GM18868 (cell line): ENCODE data around the gene PI16.

Experiments
- ATAC-seq: cut with Tn5 transposase; IDR thresholded peaks from one replicate; pipeline ENCODE4 v1.9.1; 2021; ENCODE audit warnings: mild to moderate bottlenecking, moderate library complexity; ENCODE audit not compliant: unreplicated experiment

PI16 gene

GRCh38 chr6:36997811-36998722 lies 43.5 kb downstream of the PI16 start:
- no peak for ATAC-seq

DNA sequence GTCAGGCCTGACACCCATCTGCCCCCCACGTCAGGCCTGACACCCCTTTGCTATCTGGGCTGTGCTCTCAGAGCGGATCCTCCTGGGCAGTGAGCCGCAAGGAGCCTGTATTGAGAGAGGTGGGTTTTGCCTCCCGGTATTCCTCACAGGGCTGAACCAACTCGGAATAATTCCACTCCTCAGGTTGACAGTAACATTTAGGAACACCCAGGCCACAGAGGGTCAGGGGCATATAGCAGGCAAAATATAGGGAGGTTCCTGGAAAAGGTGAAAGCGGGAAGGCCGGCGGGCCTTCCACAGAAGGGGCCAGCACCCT lies 44.1 kb downstream of the PI16 start:
- ATAC-seq = no peak

DNA sequence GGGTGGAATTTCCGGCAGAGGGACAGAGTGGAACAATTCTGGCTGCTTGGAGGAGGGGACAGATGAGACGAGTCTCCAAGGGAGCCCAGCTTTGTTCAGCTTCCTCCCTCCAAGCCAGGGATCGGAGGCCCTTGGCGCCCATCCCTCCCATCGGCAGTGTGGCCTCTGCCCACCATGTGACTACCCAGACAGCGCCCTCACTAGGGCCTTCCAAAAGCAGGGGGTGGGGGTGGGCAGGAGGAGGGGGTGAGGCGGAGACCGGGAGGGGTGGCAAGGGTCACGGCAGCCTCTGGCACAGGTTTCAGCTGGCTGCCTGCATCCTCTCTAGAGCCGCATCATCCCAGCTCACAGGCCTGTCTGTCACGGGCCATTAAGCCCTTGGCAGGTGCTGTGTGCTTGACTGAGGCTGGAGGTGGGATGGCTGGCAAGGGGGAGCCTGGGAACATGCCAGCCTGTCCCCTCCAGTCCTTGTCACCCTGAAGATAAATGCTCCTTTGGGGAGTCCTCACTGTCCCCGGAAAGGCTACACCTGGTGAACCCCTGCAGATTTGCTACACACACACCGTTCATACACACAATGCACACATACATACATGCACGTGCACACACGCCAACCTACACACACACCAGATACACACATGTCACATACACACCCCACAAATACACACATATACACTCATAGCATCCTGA lies 44.7 kb downstream of the PI16 start:
- ATAC-seq = no peak

DNA sequence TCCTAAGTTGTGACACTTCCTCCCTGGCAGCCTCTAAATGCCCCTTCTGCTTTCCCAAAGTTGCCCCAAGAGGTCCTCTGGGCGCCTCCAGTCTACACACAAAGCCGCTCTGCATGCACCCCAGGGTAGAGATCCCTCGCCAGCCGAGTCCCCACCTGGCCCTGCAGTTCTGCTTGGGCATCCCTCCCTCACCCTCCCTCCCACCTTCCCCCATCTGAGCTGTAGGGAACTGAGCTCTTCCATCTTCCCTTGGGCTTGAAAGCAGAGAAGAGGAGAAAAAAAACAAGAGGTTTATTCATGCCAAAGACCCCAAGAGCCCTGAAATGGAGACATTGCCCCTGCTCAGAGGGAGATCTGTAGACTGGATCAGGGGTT lies 45.2 kb downstream of the PI16 start:
- ATAC-seq = no peak

DNA sequence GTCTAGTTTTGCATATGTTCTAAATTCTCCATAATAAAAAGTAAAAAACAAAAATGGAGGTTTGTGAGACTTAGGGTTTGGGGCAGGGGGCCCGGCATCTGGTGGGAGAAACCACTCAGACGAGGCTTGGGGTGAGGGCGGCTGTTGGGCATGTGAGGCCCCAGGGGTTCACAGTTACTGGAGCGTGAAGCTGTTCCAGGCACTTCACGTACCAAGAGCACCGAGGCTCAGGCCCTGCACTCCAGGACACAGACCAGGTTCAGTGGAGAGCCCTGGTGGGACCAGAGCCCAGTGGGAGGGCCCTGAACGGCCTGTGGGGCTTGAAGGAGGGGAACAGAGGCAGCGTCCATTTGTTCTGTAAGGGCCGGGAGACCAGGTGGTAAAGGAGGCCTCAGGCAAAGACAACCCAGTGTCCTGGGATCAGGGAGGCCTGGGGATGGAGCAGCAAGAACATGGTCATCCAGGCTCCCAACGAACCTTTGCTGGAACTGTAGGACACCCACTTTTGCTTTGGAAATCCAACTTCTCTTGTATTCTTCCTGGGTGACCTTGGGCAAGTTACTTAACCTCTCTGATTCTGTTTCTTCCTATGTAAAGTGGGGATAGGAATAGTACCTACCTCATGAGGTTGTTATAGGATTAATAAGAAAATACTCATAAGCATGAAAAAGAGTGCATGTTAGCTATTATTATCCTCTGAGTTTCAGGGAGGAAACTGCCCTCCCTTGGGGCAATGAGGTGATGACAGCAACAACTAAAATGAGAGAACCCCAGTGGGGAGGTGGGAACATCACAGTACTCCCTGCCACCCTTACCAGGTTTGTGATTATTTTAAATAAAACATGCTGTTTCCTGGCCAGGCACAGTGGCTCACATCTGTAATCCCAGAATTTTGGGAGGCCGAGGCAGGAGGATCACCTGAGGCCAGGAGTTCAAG lies 49.8 kb downstream of the PI16 start:
- ATAC-seq = peak; percentile 29

GRCh38 chr6:37005061-37005810 lies 50.7 kb downstream of the PI16 start, which contains the start of gene FGD2:
FGD2 (plus strand) TSS chr6:37005655; CDS start chr6:37005818, 163 bp downstream.
- peak; percentile 54 for ATAC-seq

GRCh38 chr6:37005827-37006567 lies 51.5 kb downstream of the PI16 start:
- ATAC-seq = no peak

DNA sequence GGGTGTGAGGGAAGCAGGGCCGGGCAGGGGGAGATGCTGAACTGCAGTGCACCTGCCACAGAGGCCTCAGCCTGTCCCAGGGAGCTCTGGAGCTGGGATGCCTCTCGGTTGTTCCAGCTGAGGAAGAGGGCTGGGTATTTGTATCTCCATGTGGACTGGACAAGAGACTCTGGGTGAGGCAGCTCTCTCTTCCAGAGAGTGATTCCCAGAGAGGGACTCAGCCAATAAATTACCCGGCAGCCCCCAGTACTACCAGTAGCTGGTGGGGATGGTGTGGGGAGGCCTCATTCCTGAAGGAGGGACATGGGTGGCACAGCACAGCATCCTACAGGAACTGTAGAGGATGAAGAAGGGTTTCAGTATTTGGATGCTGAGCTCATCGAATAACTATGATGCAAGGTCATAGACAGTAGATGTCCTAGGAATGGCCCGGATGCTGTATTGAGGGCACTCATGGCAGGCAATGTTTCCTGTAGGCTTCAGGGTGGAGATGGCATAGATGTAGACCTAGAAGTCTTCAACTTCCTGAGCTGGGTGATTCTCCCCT lies 52.3 kb downstream of the PI16 start:
- no peak for ATAC-seq

- ATAC-seq = peak; percentile 51
Observed at GRCh38 chr6:37007340-37008043, 53.0 kb downstream of the PI16 start.

DNA sequence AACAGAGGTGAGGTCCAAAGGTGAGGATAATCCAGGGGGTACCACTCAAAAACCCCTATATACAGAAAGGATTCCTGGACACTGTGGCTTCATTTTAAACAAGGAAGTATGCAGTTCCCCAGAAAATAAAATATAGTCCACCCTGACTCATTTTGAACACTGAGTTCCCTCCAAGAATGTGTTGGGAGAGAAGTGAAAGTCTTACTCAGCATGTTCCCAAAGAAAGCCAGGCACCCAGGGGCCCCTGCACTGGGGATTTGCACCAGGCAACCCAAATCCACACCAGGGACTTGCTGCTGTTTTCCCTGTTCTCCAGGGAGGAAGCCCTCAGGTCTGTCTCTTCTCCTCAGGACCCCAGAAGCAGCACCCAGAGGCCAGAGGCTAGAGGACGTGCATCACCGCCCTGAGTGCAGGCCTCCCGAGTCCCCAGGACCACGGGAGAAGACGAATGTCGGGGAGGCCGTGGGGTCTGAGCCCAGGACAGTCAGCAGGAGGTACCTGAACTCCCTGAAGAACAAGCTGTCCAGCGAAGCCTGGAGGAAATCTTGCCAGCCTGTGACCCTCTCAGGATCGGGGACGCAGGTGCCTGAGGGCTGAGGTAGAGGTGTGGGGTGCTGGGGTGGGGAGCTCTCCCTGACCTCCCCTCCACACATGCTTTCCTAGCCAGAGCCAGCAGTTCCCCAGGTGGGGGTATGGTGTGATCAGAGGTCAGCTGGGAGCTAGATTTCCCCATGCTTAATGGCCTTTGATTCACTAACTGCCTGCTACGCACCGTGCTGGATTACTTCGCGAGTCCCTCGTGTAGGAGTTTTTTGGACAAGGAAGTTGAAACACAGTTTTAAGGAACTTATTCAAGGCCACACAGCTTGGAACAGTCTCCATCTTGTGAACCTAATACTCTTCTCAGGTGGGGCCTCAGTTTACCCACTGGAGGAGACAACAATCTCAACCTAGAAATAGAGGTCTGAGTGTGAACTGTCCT lies 54.2 kb downstream of the PI16 start:
- no peak for ATAC-seq

- ATAC-seq = no peak
Observed at GRCh38 chr6:37010402-37010892, 55.9 kb downstream of the PI16 start.

DNA sequence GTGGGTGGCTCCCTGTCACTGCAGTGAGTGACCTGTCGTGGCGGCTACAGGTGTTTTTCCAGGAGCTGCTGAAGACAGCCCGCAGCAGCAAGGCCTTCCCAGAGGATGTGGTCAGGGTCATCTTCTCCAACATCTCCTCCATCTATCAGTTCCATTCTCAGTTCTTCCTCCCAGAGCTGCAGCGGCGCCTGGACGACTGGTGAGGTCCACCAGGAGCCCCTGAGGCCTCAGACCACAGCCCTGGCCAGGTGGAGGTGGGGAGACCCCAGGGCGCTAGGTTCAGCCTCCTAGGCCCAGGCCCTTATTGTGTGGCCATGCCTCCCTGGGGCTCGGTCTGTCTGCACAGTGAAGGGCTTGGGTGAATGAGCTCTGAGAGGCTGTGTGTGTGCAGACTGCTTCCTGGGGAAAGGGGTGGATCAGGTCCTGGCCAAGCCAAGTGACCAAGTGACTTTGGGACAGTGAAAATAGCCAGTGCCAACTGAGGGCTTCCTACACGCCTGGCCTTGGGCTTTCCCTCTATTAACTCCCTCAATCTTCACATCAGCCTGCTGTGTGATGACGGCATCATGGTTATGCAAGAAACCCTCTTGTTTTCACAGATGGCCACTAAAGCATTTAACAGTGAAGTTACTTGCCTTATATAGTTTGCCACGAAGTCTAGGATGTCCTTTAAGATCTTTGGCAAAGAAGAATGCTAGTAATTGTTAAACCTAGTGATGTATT lies 57.3 kb downstream of the PI16 start:
- ATAC-seq = no peak

DNA sequence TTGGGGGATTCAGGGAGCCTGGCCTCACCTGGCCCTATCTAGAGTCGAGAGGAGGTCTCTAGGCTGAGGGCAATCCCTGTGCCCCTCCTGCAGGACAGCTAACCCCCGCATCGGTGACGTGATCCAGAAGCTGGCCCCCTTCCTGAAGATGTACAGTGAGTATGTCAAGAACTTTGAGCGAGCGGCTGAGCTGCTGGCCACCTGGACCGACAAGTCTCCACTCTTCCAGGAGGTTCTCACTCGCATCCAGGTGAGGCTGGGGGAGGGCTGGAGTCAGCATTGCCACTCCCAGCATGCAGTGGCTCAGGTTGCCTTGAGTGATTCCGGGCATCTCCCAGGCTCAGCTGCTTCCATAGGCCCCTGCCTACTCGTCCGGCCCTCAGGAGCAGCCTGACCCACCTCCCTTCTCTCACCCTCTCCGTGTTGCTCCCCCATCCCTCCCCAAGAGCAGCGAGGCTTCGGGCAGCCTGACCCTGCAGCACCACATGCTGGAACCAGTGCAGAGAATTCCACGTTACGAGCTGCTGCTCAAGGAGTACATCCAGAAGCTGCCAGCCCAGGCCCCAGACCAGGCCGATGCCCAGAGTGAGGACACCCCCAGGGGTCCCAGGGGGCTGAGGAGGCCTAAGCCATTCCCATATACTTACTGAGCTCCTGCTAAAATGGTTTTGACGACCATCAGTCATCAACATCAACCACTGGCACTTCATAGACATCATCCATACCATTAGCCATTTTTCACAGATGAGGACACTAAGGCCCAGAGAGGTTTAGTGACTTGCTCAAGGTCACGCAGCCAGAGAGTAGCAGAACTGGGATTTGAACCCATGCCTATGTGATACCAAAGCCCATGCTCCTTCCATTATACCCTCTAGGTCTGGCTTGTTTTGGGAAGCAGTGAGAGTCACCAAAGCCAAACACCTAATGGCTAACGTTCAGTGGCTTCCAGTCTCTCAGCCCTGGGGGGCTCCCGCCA lies 59.3 kb downstream of the PI16 start:
- no peak for ATAC-seq
